GM18951 (cell line): ENCODE results near the gene DPM3.
"Not testable (repeated sequence)": the region's sequence is repeated elsewhere in the genome, so short reads cannot be mapped to it uniquely, and the experiment has no call there.

Source experiments
- POLR2A ChIP-seq: IDR thresholded peaks from 4 replicates; pipeline ENCODE4 v1.6.1; 2011; ENCODE audit warnings: mild to moderate bottlenecking; ENCODE audit not compliant: insufficient read length, insufficient read depth; ENCODE audit errors: extremely low read depth
- in situ Hi-C: fragments of 300-500 bp; cut with MboI; formaldehyde crosslinking; loops from one replicate; pipeline ENCODE4 v1.12.0; 2022; ENCODE audit warnings: low sequenced_read_pairs, mixed read lengths, inconsistent platforms; ENCODE audit not compliant: unreplicated experiment

Gene DPM3

GRCh38 chr1:155139895-155140629 lies at the start of gene DPM3:
DPM3 (minus strand) TSS chr1:155140531; CDS start chr1:155140240, 291 bp downstream.
- TF ChIP-seq POLR2A, result peak; percentile 75
- in situ Hi-C loops, result no loop called here

GRCh38 chr1:155189926-155190325 lies 49.6 kb upstream of the DPM3 start:
- in situ Hi-C loops, result not testable (repeated sequence)

GRCh38 chr1:155188268-155188667 lies 47.9 kb upstream of the DPM3 start:
- in situ Hi-C loops, result no loop called here
- TF ChIP-seq POLR2A, result no peak

GRCh38 chr1:155187456-155187891 lies 47.1 kb upstream of the DPM3 start:
- in situ Hi-C loops, result no loop called here
- TF ChIP-seq POLR2A, result no peak

- TF ChIP-seq POLR2A, result no peak
- in situ Hi-C loops, result no loop called here
Observed at GRCh38 chr1:155186794-155187455, 46.6 kb upstream of the DPM3 start.

GRCh38 chr1:155186067-155186793 lies 45.9 kb upstream of the DPM3 start:
- no peak for TF ChIP-seq POLR2A
- in situ Hi-C loops, result no loop called here

GRCh38 chr1:155185783-155186066 lies 45.4 kb upstream of the DPM3 start:
- TF ChIP-seq POLR2A, result no peak
- in situ Hi-C loops, result no loop called here

GRCh38 chr1:155184835-155185782 lies 44.8 kb upstream of the DPM3 start:
- peak; percentile 33 for TF ChIP-seq POLR2A
- in situ Hi-C loops, result no loop called here

- in situ Hi-C loops, result no loop called here
- no peak for TF ChIP-seq POLR2A
Observed at GRCh38 chr1:155184351-155184811, 44.0 kb upstream of the DPM3 start.

- in situ Hi-C loops, result no loop called here
- TF ChIP-seq POLR2A, result no peak
Observed at GRCh38 chr1:155183775-155184221, 43.5 kb upstream of the DPM3 start.

GRCh38 chr1:155182052-155182550 lies 41.8 kb upstream of the DPM3 start:
- in situ Hi-C loops, result no loop called here
- TF ChIP-seq POLR2A, result no peak

GRCh38 chr1:155181371-155182051 lies 41.2 kb upstream of the DPM3 start:
- TF ChIP-seq POLR2A, result no peak
- in situ Hi-C loops, result no loop called here
